ENCODE data around the gene CACNA1B. TPM values are rescaled to one million over a fixed set of nuclear protein-coding genes. Genes with fewer than 3 reads are reported as not detected.

The CACNA1B gene
- total and polyA plus RNA-seq, 2 of the 4 experiments (the other 2 are of a cell fraction), result 0.02 TPM; not detected in 1

GRCh38 chr9:137989999-137990715, 112.6 kb downstream of the CACNA1B start:
- no peaks in the 10 kb centered on the region for H4K20me1 ChIP-seq (ENCODE audit: insufficient read depth, low read length)
- no peak overlapping the region for H3K9ac ChIP-seq (ENCODE audit: low read depth, low read length)
- no peak overlapping the region for H3K27ac ChIP-seq (ENCODE audit: insufficient read depth, low read length)
- no peak overlapping the region for H2BK120ac ChIP-seq (ENCODE audit: low read depth, low read length)
- H3K18ac ChIP-seq (ENCODE audit: low read depth, low read length), result no peak overlapping the region
- CTCF ChIA-PET, result no interaction called here
- no peak overlapping the region for H4K91ac ChIP-seq (ENCODE audit: insufficient read depth, low read depth, low read length)
- H2BK5ac ChIP-seq (ENCODE audit: low read depth, low read length, poor library complexity, severe bottlenecking), result no peak overlapping the region
- H4K8ac ChIP-seq (ENCODE audit: low read depth in 2 of 2, low read length in 2 of 2), result no peak overlapping the region
- H2AK9ac ChIP-seq (replicated peaks; ENCODE audit: low read depth, low read length, poor library complexity), result no peak overlapping the region
- no peak for ATAC-seq (ENCODE audit: low read depth)
- intact Hi-C loops (cut with micrococcal nuclease), result no loop called here
- H3K4me3 ChIP-seq (ENCODE audit: insufficient read depth, low read depth, low read length), result no peak overlapping the region
- no peak overlapping the region for H3K4ac ChIP-seq (ENCODE audit: low read depth, low read length)
- peaks cover 38% of the 10 kb centered on the region for H3K9me3 ChIP-seq (ENCODE audit: control insufficient read depth, insufficient read depth, low read length)
- H3K4me2 ChIP-seq (ENCODE audit: low read depth, low read length), result no peak overlapping the region
- no peaks in the 10 kb centered on the region for H3K79me1 ChIP-seq (ENCODE audit: low read depth in 1 of 2, low read length in 2 of 2)
- in situ Hi-C loops (cut with MboI; ENCODE audit: low sequenced_read_pairs), result no loop called here
- H2BK20ac ChIP-seq (ENCODE audit: low read depth, low read length), result no peak overlapping the region
- H4K5ac ChIP-seq (ENCODE audit: low read depth, low read length), result no peak overlapping the region
- no peak for TF ChIP-seq FOS (IDR thresholded peaks at IDR 0.05; ENCODE audit: low read depth, low read length)
- TF ChIP-seq, protein P1, sequence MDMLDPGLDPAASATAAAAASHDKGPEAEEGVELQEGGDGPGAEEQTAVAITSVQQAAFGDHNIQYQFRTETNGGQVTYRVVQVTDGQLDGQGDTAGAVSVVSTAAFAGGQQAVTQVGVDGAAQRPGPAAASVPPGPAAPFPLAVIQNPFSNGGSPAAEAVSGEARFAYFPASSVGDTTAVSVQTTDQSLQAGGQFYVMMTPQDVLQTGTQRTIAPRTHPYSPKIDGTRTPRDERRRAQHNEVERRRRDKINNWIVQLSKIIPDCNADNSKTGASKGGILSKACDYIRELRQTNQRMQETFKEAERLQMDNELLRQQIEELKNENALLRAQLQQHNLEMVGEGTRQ (IDR thresholded peaks at IDR 0.05; ENCODE audit: low read depth, low read length), result no peak
- TF ChIP-seq RFX5 (IDR thresholded peaks at IDR 0.05; ENCODE audit: low read depth, low read length), result no peak
- no peak for TF ChIP-seq RCOR1 (IDR thresholded peaks at IDR 0.05; ENCODE audit: insufficient replicate concordance, low read length)
- no peak for TF ChIP-seq MAZ (IDR thresholded peaks at IDR 0.05; ENCODE audit: borderline replicate concordance, low read depth, low read length)
- no peak for TF ChIP-seq BHLHE40 (IDR thresholded peaks at IDR 0.05; ENCODE audit: low read depth, low read length)
- TF ChIP-seq MXI1 (IDR thresholded peaks at IDR 0.05; ENCODE audit: borderline replicate concordance, low read depth, low read length), result no peak
- TF ChIP-seq ELK1 (IDR thresholded peaks at IDR 0.05; ENCODE audit: borderline replicate concordance, low read depth, low read length), result no peak
- TF ChIP-seq MAFK (IDR thresholded peaks at IDR 0.05; ENCODE audit: low read depth, low read length), result no peak
- TF ChIP-seq RAD21 (IDR thresholded peaks at IDR 0.05; ENCODE audit: low read length), result no peak
- no peak for TF ChIP-seq CHD1 (IDR thresholded peaks at IDR 0.05; ENCODE audit: low read depth, low read length)
- TF ChIP-seq, protein P2, sequence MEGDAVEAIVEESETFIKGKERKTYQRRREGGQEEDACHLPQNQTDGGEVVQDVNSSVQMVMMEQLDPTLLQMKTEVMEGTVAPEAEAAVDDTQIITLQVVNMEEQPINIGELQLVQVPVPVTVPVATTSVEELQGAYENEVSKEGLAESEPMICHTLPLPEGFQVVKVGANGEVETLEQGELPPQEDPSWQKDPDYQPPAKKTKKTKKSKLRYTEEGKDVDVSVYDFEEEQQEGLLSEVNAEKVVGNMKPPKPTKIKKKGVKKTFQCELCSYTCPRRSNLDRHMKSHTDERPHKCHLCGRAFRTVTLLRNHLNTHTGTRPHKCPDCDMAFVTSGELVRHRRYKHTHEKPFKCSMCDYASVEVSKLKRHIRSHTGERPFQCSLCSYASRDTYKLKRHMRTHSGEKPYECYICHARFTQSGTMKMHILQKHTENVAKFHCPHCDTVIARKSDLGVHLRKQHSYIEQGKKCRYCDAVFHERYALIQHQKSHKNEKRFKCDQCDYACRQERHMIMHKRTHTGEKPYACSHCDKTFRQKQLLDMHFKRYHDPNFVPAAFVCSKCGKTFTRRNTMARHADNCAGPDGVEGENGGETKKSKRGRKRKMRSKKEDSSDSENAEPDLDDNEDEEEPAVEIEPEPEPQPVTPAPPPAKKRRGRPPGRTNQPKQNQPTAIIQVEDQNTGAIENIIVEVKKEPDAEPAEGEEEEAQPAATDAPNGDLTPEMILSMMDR (conservative IDR thresholded peaks at IDR 0.05; ENCODE audit: low read depth, low read length), result no peak
- WGBS, 2 experiments (ENCODE audit: extremely low coverage in 2 of 2, insufficient read length in 1 of 2), result 80% methylated on average over 1 of the region's 8 CpGs; no CpG with 5 or more reads in 1 of the 2 experiments
- DNase-seq, result no peak
- H3K36me3 ChIP-seq (ENCODE audit: control insufficient read depth, insufficient read depth, low read length), result no peaks in the 10 kb centered on the region
- POLR2A ChIA-PET (ENCODE audit: unreplicated experiment), result no interaction called here
- H2AK5ac ChIP-seq (ENCODE audit: low read depth, low read length), result no peak overlapping the region
- H3K4me1 ChIP-seq (ENCODE audit: control insufficient read depth, insufficient read depth, low read length), result no peaks in the 10 kb centered on the region
- H3K56ac ChIP-seq (ENCODE audit: extremely low read depth, insufficient read depth, low read length), result no peak overlapping the region
- no peak overlapping the region for H2BK15ac ChIP-seq (ENCODE audit: low read depth, low read length)
- no peak overlapping the region for H3K14ac ChIP-seq (replicated peaks; ENCODE audit: low read depth, low read length)
- dilution Hi-C loops (cut with HindIII; ENCODE audit: low sequenced_read_pairs, unreplicated experiment), result no loop called here
- H3K23ac ChIP-seq (ENCODE audit: low read depth, low read length), result no peak overlapping the region
- no peak overlapping the region for H2AFZ ChIP-seq (replicated peaks; ENCODE audit: low read length, poor library complexity)
- no peaks in the 10 kb centered on the region for H3K9me1 ChIP-seq (ENCODE audit: insufficient read depth, low read length)
- H3K27me3 ChIP-seq (ENCODE audit: control insufficient read depth, insufficient read depth, low read length), result no peaks in the 10 kb centered on the region
- no TSS peak for BruUV-seq (replicated peaks)

Data from IMR-90 (cell line).